Panc1 (cell line): ENCODE results near the gene DLG2. TPM values are rescaled to one million over a fixed set of nuclear protein-coding genes. Genes with fewer than 3 reads are reported as not detected.

Experiments used
- ATAC-seq: fragments of 200-7000 bp; cut with Tn5 transposase; 2 replicates; pipeline ENCODE4 v1.9.1; 2020; ENCODE audit warnings: mild to moderate bottlenecking, moderate library complexity
- BruUV-seq: library from RNA; stranded (reverse); fragments of 400-500 nt; replicated peaks from 2 replicates; lab custom pipeline; 2021; lab: Mats Ljungman, UMichigan
- CTCF ChIA-PET: fragments of 300-600 bp; sonication (Branson Sonifier 250); formaldehyde crosslinking; loops from one replicate; lab custom pipeline; 2022; ENCODE audit warnings: antibody characterized with exemption; lab: Charles Lee
- POLR2A ChIA-PET: fragments of 300-600 bp; sonication (Branson Sonifier 250); formaldehyde crosslinking; loops from one replicate; lab custom pipeline; 2022; ENCODE audit warnings: antibody characterized with exemption; lab: Charles Lee
- DNase-seq: peaks from one replicate; pipeline ENCODE4 v3.0.0-alpha.2; 2010; ENCODE audit warnings: low read depth, low spot score
- H3K27ac ChIP-seq: 2 replicates; pipeline ENCODE4 v1.5.1; 2011; ENCODE audit warnings: mild to moderate bottlenecking, low read length, inconsistent platforms
- H3K27me3 ChIP-seq: fragments of 200-500 bp; sonication (Bioruptor generic); 2 replicates; pipeline ENCODE4 v1.6.0; 2014; ENCODE audit warnings: low read length, inconsistent platforms; ENCODE audit not compliant: control insufficient read depth, insufficient read depth
- H3K36me3 ChIP-seq: fragments of 200-500 bp; sonication (Bioruptor generic); 2 replicates; pipeline ENCODE4 v1.5.1; 2014; ENCODE audit warnings: inconsistent platforms, mild to moderate bottlenecking, low read length, moderate library complexity; ENCODE audit not compliant: control insufficient read depth, insufficient read depth
- H3K4me1 ChIP-seq: 2 replicates; pipeline ENCODE4 v1.5.1; 2011; ENCODE audit warnings: inconsistent platforms, mild to moderate bottlenecking, low read length, moderate library complexity; ENCODE audit not compliant: control insufficient read depth, insufficient read depth
- H3K4me3 ChIP-seq, 2 experiments: 2 replicates each; pipeline ENCODE4 v1.5.1; 2011 to 2012; ENCODE audit warnings: low read depth in 2 of 2, low read length in 2 of 2, mild to moderate bottlenecking in 2 of 2, inconsistent platforms in 1 of 2, moderate library complexity in 1 of 2
- H3K9me3 ChIP-seq: fragments of 200-500 bp; sonication (Bioruptor generic); 2 replicates; pipeline ENCODE4 v1.5.1; 2014; ENCODE audit warnings: low read depth, mild to moderate bottlenecking, inconsistent platforms, low read length, moderate library complexity; ENCODE audit not compliant: control insufficient read depth, insufficient read depth
- POLR2AphosphoS5 ChIP-seq: IDR thresholded peaks from 2 replicates; pipeline ENCODE4 v1.6.1; 2012; ENCODE audit warnings: mild to moderate bottlenecking, low read depth, low read length, moderate library complexity
- SIN3A ChIP-seq: IDR thresholded peaks from 2 replicates; pipeline ENCODE4 v1.6.1; 2012; ENCODE audit warnings: low read depth, mild to moderate bottlenecking, low read length, moderate library complexity, borderline replicate concordance; ENCODE audit not compliant: insufficient read depth
- TCF7L2 ChIP-seq: IDR thresholded peaks from 2 replicates; pipeline ENCODE4 v1.6.1; 2011; ENCODE audit warnings: mild to moderate bottlenecking, low read depth, low read length, inconsistent platforms
- in situ Hi-C: cut with HindIII; loops from 2 replicates; pipeline ENCODE4 v1.10.0; 2016; ENCODE audit warnings: low sequenced_read_pairs, low pct_unique_long_range_greater_than_20kb
- intact Hi-C: fragments of 100-400 bp; cut with micrococcal nuclease; formaldehyde crosslinking; loops from one replicate; pipeline ENCODE4 v1.10.0; 2022; ENCODE audit not compliant: unreplicated experiment
- total RNA-seq: library from RNA; stranded (reverse); gene quantifications from one replicate; pipeline ENCODE4 v1.2.1, GENCODE V29; 2021; ENCODE audit not compliant: unreplicated experiment
- TF ChIP-seq, protein P1 (sequence below): fragments of 450-650 bp; IDR thresholded peaks from 2 replicates; pipeline ENCODE4 v1.5.1; 2017; ENCODE audit warnings: mild to moderate bottlenecking
- TF ChIP-seq, protein P2 (sequence below), 2 experiments: IDR thresholded peaks; 2 replicates each; pipeline ENCODE4 v1.6.1; 2011 to 2012; ENCODE audit warnings: low read depth in 2 of 2, control low read depth in 1 of 2, low read length in 1 of 2, mild to moderate bottlenecking in 1 of 2, moderate library complexity in 1 of 2; ENCODE audit not compliant: insufficient read depth in 1 of 2

DLG2 gene
- total RNA-seq, 1 experiment from 2014 or later = 4.2 TPM

DNA sequence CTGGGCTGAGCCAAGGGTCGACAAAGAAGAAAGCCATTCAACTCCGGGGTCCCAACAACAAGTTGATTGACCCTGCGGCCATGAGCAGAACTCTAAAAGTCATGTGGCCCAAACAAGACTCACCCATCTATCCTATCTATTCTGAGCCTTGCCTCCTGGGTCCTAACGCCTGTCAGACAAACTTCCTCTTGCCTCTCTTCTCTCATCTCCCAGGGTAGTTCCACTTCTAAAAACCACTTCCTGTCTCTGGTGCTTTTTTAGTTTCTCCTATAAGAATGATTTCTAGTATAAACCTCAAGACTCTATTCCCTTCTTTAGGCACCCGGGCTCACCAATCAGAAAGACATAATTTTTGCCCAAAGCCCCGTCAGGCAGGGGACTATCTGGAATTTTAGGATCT, 530.2 kb downstream of the DLG2 start:
- H3K4me1 ChIP-seq = no peaks in the 10 kb centered on the region
- H3K27me3 ChIP-seq = no peaks in the 10 kb centered on the region
- no peak overlapping the region for H3K4me3 ChIP-seq
- intact Hi-C loops = loop anchor here (10.0 kb wide), 1 partner anchor 62 kb away; no protein-coding TSS in a partner anchor
- TF ChIP-seq TCF7L2 (no peak), POLR2AphosphoS5 (no peak), SIN3A (no peak)
- TF ChIP-seq, protein P1, sequence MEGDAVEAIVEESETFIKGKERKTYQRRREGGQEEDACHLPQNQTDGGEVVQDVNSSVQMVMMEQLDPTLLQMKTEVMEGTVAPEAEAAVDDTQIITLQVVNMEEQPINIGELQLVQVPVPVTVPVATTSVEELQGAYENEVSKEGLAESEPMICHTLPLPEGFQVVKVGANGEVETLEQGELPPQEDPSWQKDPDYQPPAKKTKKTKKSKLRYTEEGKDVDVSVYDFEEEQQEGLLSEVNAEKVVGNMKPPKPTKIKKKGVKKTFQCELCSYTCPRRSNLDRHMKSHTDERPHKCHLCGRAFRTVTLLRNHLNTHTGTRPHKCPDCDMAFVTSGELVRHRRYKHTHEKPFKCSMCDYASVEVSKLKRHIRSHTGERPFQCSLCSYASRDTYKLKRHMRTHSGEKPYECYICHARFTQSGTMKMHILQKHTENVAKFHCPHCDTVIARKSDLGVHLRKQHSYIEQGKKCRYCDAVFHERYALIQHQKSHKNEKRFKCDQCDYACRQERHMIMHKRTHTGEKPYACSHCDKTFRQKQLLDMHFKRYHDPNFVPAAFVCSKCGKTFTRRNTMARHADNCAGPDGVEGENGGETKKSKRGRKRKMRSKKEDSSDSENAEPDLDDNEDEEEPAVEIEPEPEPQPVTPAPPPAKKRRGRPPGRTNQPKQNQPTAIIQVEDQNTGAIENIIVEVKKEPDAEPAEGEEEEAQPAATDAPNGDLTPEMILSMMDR = no peak
- TF ChIP-seq, protein P2, sequence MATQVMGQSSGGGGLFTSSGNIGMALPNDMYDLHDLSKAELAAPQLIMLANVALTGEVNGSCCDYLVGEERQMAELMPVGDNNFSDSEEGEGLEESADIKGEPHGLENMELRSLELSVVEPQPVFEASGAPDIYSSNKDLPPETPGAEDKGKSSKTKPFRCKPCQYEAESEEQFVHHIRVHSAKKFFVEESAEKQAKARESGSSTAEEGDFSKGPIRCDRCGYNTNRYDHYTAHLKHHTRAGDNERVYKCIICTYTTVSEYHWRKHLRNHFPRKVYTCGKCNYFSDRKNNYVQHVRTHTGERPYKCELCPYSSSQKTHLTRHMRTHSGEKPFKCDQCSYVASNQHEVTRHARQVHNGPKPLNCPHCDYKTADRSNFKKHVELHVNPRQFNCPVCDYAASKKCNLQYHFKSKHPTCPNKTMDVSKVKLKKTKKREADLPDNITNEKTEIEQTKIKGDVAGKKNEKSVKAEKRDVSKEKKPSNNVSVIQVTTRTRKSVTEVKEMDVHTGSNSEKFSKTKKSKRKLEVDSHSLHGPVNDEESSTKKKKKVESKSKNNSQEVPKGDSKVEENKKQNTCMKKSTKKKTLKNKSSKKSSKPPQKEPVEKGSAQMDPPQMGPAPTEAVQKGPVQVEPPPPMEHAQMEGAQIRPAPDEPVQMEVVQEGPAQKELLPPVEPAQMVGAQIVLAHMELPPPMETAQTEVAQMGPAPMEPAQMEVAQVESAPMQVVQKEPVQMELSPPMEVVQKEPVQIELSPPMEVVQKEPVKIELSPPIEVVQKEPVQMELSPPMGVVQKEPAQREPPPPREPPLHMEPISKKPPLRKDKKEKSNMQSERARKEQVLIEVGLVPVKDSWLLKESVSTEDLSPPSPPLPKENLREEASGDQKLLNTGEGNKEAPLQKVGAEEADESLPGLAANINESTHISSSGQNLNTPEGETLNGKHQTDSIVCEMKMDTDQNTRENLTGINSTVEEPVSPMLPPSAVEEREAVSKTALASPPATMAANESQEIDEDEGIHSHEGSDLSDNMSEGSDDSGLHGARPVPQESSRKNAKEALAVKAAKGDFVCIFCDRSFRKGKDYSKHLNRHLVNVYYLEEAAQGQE (IDR thresholded peaks at IDR 0.05; ENCODE audit: insufficient read depth in 1 of 2, low read depth in 2 of 2, low read length in 1 of 2) = no peak
- no TSS peak for BruUV-seq
- H3K9me3 ChIP-seq = no peaks in the 10 kb centered on the region
- ChIA-PET POLR2A (no interaction called here), CTCF (no interaction called here)
- no peaks in the 10 kb centered on the region for H3K36me3 ChIP-seq
- DNase-seq = no peak
- ATAC-seq = no peak
- in situ Hi-C loops = no loop called here
- H3K27ac ChIP-seq = no peak overlapping the region

DNA sequence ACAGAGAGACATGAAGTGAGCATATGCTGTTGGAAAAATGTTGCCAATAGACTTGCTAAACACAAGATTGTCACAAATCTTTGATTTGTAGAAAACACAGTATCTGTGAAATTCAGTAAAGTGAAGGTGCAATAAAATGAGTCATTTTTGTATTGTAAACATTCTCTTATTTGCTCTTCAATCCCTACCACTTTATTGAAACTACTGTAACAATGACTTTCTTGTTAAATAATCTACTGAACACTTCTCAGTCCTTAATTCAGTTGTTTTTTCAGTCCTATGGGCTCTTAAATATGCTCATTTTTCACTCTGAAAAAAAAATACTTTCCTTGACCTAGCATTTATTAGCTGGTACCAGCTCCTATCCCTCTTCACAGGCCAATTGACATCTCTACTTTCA, 531.9 kb downstream of the DLG2 start:
- intact Hi-C loops = loop anchor here (10.0 kb wide), 1 partner anchor 60 kb away; no protein-coding TSS in a partner anchor
- no peak for TF ChIP-seq SIN3A
- TF ChIP-seq, protein P2 (IDR thresholded peaks at IDR 0.05; ENCODE audit: insufficient read depth in 1 of 2, low read depth in 2 of 2, low read length in 1 of 2) = no peak
- TF ChIP-seq, protein P1 = no peak
- no peak for TF ChIP-seq TCF7L2
- no peak for TF ChIP-seq POLR2AphosphoS5
- DNase-seq (no peak), ATAC-seq (no peak)
- in situ Hi-C loops = no loop called here
- H3K4me1 ChIP-seq = no peaks in the 10 kb centered on the region
- BruUV-seq = no TSS peak
- ChIA-PET CTCF (no interaction called here), POLR2A (no interaction called here)
- no peaks in the 10 kb centered on the region for H3K9me3 ChIP-seq
- H3K27me3 ChIP-seq = no peaks in the 10 kb centered on the region
- no peaks in the 10 kb centered on the region for H3K36me3 ChIP-seq
- no peak overlapping the region for H3K4me3 ChIP-seq
- no peak overlapping the region for H3K27ac ChIP-seq
